ENCODE data around the gene JMJD6.

JMJD6 gene

DNA sequence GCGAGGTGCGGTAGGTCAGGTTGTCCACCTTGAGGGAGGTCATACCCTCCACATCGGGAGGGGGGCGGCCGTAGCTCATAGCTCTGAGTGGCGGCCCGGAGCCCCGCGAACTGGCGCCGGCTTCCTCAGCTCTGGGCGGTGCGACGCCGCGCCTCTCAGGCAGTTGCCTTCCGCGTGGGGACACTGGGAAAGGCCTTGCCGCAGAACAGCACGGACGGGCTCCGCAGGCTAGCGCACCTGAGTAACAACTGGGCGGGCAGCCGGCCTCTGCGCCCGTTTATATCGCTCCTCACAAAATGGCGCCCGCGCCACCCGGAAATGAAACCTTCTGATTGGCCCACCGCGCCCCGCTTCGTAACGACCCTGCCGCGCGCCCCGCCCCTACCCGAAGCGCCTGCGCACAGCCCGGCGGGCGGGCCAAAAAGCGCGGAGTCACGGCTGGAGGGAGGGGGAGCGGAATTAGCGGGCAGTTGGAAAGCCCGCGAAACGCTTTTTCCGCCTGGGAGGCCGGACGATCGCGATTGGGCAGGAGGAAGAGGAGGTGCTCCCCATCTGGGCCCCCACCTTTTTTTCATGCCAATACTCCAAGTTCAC, 10.8 kb upstream of the JMJD6 start, which contains the start of gene SRSF2:
Gene SRSF2, minus strand, starts transcription at position 250 of the 594 bp plus-strand sequence. Its CDS starts 171 bp downstream, at position 79.
- TF ChIP-seq, protein P1, sequence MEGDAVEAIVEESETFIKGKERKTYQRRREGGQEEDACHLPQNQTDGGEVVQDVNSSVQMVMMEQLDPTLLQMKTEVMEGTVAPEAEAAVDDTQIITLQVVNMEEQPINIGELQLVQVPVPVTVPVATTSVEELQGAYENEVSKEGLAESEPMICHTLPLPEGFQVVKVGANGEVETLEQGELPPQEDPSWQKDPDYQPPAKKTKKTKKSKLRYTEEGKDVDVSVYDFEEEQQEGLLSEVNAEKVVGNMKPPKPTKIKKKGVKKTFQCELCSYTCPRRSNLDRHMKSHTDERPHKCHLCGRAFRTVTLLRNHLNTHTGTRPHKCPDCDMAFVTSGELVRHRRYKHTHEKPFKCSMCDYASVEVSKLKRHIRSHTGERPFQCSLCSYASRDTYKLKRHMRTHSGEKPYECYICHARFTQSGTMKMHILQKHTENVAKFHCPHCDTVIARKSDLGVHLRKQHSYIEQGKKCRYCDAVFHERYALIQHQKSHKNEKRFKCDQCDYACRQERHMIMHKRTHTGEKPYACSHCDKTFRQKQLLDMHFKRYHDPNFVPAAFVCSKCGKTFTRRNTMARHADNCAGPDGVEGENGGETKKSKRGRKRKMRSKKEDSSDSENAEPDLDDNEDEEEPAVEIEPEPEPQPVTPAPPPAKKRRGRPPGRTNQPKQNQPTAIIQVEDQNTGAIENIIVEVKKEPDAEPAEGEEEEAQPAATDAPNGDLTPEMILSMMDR (IDR thresholded peaks at IDR 0.05; ENCODE audit: control extremely low read depth, extremely low read depth, low read depth, missing control alignments) = no peak
- peak; percentile 97 for DNase-seq (ENCODE audit: extremely low spot score)
- ChIA-PET CTCF (interaction anchor here (0.8 to 3.0 kb wide), 2 partner anchors 10 to 21 kb away, joined by 3 to 13 read pairs; no protein-coding TSS in a partner anchor), POLR2A (interaction anchor here (0.5 to 3.4 kb wide), 6 partner anchors 10 to 1490 kb away, joined by 3 to 58 read pairs (median 5); partner anchors contain the start of genes JMJD6 and METTL23)

DNA sequence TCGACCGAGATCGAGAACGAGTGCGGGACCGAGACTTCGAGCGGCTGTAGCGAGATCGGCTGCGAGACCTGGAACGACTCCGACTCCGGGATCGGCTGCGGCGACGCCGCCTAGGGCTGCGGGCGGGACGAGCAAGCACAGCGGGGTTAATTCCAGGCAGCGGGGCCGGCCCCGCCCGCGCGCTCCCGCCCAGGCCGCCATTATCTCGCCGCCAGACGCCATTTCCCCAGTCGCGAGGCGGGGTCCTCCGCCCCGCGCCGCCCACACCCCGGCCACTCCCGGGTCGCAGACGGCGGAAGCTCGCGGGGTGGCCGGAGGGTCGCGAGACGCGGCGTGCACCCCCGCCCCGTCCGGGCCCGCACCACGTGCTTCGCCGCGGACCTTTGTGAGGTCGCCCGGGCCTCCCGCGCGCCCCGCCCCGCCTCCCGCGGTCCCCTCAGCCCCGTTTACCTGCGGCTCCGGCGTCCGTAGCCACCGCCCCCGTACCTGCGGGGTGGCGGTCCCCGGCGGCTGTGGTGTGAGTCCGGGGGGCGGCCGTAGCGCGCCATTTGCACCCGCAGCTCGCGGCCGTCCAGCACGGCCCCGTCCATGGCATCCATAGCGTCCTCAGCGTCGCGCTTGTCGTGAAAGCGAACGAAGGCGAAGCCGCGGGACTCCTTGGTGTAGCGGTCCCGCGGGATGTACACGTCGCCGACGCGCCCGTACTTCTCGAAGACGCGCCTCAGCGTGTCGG, 10.1 kb upstream of the JMJD6 start:
- CTCF ChIA-PET = interaction anchor here (0.8 to 3.0 kb wide), 2 partner anchors 9 to 20 kb away, joined by 3 to 13 read pairs; no protein-coding TSS in a partner anchor
- DNase-seq (ENCODE audit: extremely low spot score) = peak; percentile 59
- POLR2A ChIA-PET = interaction anchor here (0.5 to 3.4 kb wide), 6 partner anchors 9 to 1489 kb away, joined by 3 to 58 read pairs (median 5); partner anchors contain the start of genes JMJD6 and METTL23
- TF ChIP-seq, protein P1 (IDR thresholded peaks at IDR 0.05; ENCODE audit: control extremely low read depth, extremely low read depth, low read depth, missing control alignments) = no peak

DNA sequence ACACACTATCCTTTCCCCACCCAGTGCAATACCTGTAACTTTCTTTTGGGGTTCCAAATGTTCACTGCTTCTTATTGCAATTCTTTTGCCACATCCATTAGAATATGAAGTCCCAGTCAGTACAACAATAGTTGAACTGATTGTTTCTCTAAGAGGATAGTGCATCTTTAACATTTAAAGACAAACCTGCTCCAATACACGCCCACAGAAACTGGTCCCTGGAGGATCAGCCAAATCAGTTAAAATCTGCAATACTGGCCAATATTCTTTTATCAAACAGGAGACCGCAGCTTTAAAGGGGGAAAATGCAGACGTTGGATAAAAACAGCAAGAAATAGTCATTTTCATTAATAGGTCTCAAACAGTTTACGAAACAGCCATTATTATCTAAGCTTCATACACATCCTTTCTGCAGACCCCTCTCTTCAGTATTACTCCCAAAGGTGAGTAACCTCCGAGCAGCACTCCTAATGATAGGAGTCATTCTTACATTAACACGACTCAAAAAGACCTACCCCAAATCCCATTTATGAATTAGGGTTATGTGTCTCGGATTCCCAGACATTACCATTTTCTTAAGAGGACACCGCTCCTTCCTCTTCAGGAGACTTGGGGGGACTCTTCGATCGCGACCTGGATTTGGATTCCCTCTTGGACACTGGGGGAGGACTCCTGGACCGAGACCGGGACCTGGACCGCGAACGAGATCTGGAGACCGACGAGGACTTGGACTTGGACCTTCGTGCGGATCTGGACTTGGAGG, 9.4 kb upstream of the JMJD6 start:
- ChIA-PET CTCF (interaction anchor here (1.0 to 3.0 kb wide), 2 partner anchors 8 to 10 kb away, joined by 3 to 13 read pairs; partner anchors contain the start of gene JMJD6), POLR2A (interaction anchor here (0.5 to 3.4 kb wide), 4 partner anchors 8 to 615 kb away, joined by 3 to 58 read pairs (median 3); partner anchors contain the start of genes JMJD6 and METTL23)
- TF ChIP-seq, protein P1 (IDR thresholded peaks at IDR 0.05; ENCODE audit: control extremely low read depth, extremely low read depth, low read depth, missing control alignments) = no peak
- no peak for DNase-seq (ENCODE audit: extremely low spot score)

DNA sequence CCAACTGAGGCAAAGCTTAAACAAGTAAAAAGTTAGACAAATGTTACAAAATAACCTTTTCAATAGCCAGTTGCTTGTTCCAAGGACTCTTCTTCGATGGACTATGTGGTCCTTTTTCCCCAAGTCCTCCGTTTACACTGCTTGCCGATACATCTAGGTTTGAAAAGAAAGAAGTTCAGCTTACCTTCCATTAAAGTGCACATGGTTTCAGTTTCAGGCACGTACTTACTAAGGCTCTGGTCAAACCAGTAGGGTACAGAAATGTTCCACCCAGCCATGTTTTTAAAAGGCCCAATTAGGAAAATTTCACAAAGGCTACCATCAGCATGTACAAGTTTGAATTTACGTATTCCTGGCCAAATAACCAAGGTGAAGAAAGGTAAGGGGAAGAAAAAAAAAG, 8.6 kb upstream of the JMJD6 start:
- no peak for DNase-seq (ENCODE audit: extremely low spot score)
- TF ChIP-seq, protein P1 (IDR thresholded peaks at IDR 0.05; ENCODE audit: control extremely low read depth, extremely low read depth, low read depth, missing control alignments) = no peak
- POLR2A ChIA-PET = interaction anchor here (0.6 to 0.7 kb wide), 2 partner anchors 10 to 280 kb away, joined by 3 read pairs; no protein-coding TSS in a partner anchor
- CTCF ChIA-PET = interaction anchor here (1.0 kb wide), 1 partner anchor 9 kb away, joined by 3 read pairs; the partner anchor contains the start of gene JMJD6

GRCh38 chr17:76734080-76734840, 7.9 kb upstream of the JMJD6 start:
- ChIA-PET POLR2A (interaction anchor here (0.6 kb wide), 2 partner anchors 16 to 279 kb away, joined by 3 read pairs; no protein-coding TSS in a partner anchor), CTCF (no interaction called here)
- TF ChIP-seq, protein P1 (IDR thresholded peaks at IDR 0.05; ENCODE audit: control extremely low read depth, extremely low read depth, low read depth, missing control alignments) = no peak
- DNase-seq (ENCODE audit: extremely low spot score) = no peak

All from GM10248 (cell line).